8988T (cell line): ENCODE results near the gene NMUR1.

Source experiments
- DNase-seq: peaks from one replicate; pipeline ENCODE4 v3.0.0; 2011

The NMUR1 gene

DNA sequence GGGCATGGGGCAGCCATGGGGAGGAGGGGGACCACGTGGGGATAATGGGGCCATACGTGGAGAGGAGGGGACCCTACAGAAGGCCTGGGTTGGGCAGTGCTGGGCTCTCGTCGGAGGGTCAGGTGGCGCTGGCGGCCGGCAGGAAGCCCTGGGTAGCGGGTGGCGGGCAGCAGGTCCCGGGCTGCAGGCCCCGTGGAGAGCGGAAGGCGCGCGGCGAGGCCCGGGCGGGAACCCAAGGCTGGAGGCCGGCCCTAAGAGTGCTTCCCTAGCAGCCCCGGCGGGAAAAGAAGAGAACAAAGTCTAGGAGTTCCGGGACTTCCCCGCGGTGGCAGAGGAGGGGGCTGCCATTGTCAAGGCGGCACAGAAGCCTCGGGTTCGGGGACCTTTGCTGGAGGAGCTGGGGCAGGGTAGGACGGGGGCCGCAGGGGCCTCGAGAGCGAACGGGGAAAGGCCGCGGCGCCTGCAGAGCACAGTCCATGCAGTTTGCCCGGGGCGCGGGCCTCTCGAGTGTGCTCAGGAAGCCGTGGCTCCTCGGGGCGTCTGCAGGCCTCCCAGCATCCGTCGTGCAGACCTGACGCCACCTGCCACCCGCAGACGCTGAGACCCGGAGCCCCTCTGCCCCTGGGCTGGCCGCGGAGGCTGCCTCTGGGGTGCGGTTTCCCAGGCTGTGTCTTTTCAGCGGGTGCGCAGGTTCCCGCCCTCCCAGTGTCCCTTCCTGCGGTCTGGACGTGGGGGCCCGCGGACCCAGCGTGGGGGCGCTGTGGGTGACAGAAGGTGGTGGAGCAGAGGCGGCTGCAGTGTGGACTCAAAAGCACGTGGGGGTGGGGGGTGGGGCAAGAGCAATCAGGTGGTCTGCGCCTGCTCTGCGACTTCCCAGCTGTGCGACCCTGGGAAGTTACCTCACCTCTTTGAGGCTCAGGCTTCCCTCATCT lies 46.6 kb downstream of the NMUR1 start:
- no peak for DNase-seq

DNA sequence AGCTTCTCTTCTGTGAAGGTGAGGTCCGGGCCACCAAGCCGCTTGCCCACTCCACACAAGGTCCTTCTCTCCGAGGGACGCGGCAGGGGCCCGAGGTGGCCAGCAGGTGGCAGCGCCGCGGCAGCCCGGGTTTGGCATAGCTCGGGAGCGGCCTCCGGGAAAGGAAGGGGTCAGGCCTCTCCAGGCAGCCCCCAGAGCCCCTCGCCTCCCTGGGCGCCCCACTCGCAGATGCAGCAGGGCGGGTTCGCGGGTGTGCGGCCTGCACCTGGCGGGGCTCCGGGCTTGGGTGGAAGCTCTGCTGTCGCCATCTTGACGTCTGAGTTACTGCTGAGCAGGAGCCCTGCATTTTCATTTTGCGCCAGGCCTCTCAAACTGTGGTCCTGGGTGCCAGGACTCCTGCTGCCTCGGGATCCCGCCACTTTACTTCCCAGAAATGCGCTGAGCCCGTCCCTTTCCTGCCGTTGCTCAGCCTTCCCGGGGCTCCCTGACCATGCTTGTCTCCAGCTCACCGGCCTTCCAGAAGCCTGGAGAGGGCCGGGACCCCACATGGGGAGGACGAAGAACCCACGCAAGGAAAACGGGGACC lies 47.3 kb downstream of the NMUR1 start:
- DNase-seq, result peak; percentile 96

DNA sequence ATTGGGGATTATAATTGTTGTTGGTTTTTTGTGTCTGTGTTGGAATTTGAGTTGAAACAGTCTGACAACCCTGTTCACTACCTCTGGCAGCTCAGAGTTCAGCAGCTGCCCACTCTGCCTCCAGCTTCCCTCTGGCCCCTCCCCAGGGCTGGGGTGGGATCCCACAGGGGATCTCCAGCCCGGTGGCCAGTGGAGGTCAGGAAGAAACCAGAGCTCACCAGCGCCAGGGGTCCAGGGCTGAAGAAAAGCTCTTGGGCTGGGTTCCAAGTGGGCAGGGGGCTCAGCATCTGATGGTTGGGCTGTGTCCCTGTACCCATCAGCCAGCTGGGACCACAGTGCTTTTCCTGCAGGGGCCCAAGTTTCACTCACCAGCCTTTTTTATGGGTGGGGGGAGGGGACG lies 49.5 kb downstream of the NMUR1 start:
- no peak for DNase-seq

DNA sequence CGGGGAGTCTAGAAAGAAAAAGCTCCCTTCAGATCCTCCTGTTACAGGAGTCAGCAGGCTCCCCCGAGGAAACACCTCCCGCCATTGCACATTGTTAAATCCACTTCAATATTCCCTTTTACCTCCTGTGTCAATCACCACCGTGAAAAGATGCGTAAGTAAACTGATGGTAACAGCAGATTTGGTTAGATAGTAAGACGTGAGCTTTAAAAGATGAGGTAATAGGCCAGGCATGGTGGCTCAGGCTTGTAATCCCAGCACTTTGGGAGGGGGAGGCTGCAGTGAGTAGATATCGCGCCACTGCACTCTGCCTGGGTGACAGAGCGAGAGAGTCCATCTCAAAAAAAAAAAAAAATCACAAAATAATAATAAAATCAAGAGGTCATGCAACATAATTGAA lies 50.8 kb downstream of the NMUR1 start:
- DNase-seq, result no peak

DNA sequence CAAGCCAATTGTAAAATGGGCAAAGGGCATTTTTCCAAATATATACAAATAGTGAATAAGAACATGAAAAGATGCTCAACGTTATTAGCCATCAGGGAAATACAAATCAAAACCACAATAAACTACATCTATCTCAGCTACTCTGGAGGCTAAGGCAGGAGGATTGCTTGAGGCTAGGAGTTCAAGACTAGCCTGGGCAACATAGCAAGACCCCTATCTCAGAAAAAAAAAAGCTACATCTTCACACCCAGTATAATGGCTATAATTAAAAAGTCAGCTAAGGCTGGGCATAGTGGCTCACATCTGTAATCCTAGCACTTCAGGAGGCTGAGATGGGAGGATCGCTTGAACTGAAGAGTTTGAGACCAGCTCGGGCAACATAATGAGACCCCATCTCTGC lies 53.3 kb downstream of the NMUR1 start:
- no peak for DNase-seq

DNA sequence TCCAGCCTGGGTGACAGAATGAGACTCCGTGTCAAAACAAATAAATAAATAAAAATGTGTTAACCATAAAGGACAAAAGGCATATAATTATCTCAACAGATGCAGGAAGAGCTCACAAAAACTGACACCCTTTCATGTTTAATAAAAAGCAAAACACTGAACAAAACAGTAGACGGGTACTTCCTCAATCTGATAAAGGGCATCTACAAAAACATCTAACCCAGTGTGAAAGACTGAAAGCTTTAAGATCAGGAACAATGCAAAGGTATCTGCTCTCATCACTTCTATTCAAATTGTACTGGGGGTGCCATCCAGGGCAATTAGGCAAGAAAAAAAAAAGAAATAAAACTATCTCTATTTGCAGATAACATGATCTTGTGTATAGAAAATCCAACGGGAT lies 54.3 kb downstream of the NMUR1 start:
- DNase-seq, result no peak
